HEK293 (cell line): Measurements from ENCODE around the gene PHF13.

ENCODE experiments used
- KLF9 ChIP-seq: fragments of 450-650 bp; formaldehyde crosslinking; IDR thresholded peaks from 2 replicates; pipeline ENCODE4 v1.5.1; 2016; ENCODE audit warnings: missing biosample characterization, missing genetic modification characterization, low read depth
- RBAK ChIP-seq: fragments of 450-650 bp; formaldehyde crosslinking; IDR thresholded peaks from 2 replicates; pipeline ENCODE4 v1.5.1; 2016; ENCODE audit warnings: missing biosample characterization, missing genetic modification characterization
- YY1 ChIP-seq: fragments of 450-650 bp; formaldehyde crosslinking; IDR thresholded peaks from 2 replicates; pipeline ENCODE4 v1.5.1; 2018; ENCODE audit warnings: missing biosample characterization, missing genetic modification characterization
- ZFHX2 ChIP-seq: fragments of 450-650 bp; formaldehyde crosslinking; conservative IDR thresholded peaks from 2 replicates; pipeline ENCODE4 v1.5.1; 2016; ENCODE audit warnings: missing biosample characterization, missing genetic modification characterization
- ZNF146 ChIP-seq: fragments of 450-650 bp; formaldehyde crosslinking; IDR thresholded peaks from 2 replicates; pipeline ENCODE4 v1.5.1; 2016; ENCODE audit warnings: missing biosample characterization, missing genetic modification characterization
- ZNF707 ChIP-seq: fragments of 450-650 bp; formaldehyde crosslinking; IDR thresholded peaks from 2 replicates; pipeline ENCODE4 v1.5.1; 2016; ENCODE audit warnings: missing biosample characterization, missing genetic modification characterization
- TF ChIP-seq, protein P1 (sequence below): fragments of 450-650 bp; formaldehyde crosslinking; IDR thresholded peaks from 2 replicates; pipeline ENCODE4 v1.5.1; 2016; ENCODE audit warnings: missing biosample characterization, missing genetic modification characterization

DNA sequence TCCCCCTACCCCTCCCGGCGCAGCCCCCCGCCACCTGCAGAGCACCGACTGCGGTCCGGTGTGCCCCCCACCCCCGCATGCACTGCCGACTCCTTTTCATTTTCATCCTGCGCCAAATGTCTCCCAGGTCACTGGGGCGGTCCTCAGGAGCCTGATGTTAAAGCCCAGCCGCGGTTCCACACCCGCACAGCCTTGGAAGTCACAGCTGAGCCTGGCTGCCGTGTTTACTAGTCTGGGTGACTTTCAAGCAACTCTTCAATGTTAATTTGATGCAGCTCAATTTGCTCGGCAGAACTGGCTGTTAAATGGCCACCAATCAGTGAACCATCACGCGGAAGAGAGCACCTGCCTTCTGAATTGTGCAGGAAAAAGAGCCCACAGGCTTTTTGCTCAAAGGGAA lies 38.4 kb downstream of the PHF13 start:
- TF ChIP-seq, protein P1, sequence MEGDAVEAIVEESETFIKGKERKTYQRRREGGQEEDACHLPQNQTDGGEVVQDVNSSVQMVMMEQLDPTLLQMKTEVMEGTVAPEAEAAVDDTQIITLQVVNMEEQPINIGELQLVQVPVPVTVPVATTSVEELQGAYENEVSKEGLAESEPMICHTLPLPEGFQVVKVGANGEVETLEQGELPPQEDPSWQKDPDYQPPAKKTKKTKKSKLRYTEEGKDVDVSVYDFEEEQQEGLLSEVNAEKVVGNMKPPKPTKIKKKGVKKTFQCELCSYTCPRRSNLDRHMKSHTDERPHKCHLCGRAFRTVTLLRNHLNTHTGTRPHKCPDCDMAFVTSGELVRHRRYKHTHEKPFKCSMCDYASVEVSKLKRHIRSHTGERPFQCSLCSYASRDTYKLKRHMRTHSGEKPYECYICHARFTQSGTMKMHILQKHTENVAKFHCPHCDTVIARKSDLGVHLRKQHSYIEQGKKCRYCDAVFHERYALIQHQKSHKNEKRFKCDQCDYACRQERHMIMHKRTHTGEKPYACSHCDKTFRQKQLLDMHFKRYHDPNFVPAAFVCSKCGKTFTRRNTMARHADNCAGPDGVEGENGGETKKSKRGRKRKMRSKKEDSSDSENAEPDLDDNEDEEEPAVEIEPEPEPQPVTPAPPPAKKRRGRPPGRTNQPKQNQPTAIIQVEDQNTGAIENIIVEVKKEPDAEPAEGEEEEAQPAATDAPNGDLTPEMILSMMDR (tag by site-specific recombination), result no peak
- no peak for TF ChIP-seq ZNF707
- no peak for TF ChIP-seq KLF9
- no peak for TF ChIP-seq ZNF146 (tag by site-specific recombination)
- TF ChIP-seq RBAK (tag by site-specific recombination), result no peak
- no peak for TF ChIP-seq ZFHX2 (tag by site-specific recombination)
- TF ChIP-seq YY1, result no peak
